SK-N-SH (cell line): ENCODE data around the gene RCBTB2. TPM values are rescaled to one million over a fixed set of nuclear protein-coding genes. Genes with fewer than 3 reads are reported as not detected.

Experiments used
- CTCF ChIA-PET: fragments of 300-600, 350-600 bp; formaldehyde crosslinking; extraction: SDS; loops from one replicate; lab custom pipeline; 2021; lab: Yijun Ruan, JAX
- POLR2A ChIA-PET: fragments of 350-600 bp; sonication (Branson Sonifier 250); formaldehyde crosslinking; extraction: SDS; loops from one replicate; lab custom pipeline; 2020; ENCODE audit warnings: antibody characterized with exemption, inconsistent platforms; lab: Yijun Ruan, JAX
- DNase-seq: peaks from one replicate; pipeline ENCODE4 v3.0.0; 2012
- H2AFZ ChIP-seq: fragments of 200-600 bp; sonication (generic); 2 replicates; pipeline ENCODE4 v1.8.1; 2016; ENCODE audit warnings: antibody characterized with exemption, mild to moderate bottlenecking, low read depth
- H3F3A ChIP-seq: fragments of 200-600 bp; sonication (generic); replicated peaks from 2 replicates; pipeline ENCODE3; 2016; ENCODE audit warnings: antibody characterized with exemption, mild to moderate bottlenecking; ENCODE audit not compliant: insufficient read depth
- H3K27ac ChIP-seq, 2 experiments: fragments of 200-500 bp in 1 of 2; fragments of 200-600 bp in 1 of 2; sonication (Bioruptor generic) in 1 of 2; sonication (generic), shearing (Covaris generic) in 1 of 2; 2 replicates each; pipeline versions ENCODE4 v1.5.1 to v1.6.1; 2014 to 2016; ENCODE audit warnings: low read depth in 2 of 2, inconsistent platforms in 1 of 2, low read length in 1 of 2, mild to moderate bottlenecking in 1 of 2, mixed read lengths in 1 of 2
- H3K27me3 ChIP-seq: fragments of 200-600 bp; sonication (generic), shearing (Covaris generic); 2 replicates; pipeline ENCODE4 v1.6.1; 2016; ENCODE audit warnings: mixed run types; ENCODE audit not compliant: insufficient read depth
- H3K36me3 ChIP-seq, 2 experiments: fragments of 200-500 bp in 1 of 2; fragments of 200-600 bp in 1 of 2; sonication (Bioruptor generic) in 1 of 2; sonication (generic) in 1 of 2; replicated peaks in 1 of 2; 2 replicates each; pipeline versions ENCODE3 to v1.5.1; 2014 to 2016; ENCODE audit warnings: low read length in 1 of 2, mild to moderate bottlenecking in 1 of 2; ENCODE audit not compliant: insufficient read depth in 2 of 2, control insufficient read depth in 1 of 2
- H3K4me1 ChIP-seq, 2 experiments: fragments of 200-500 bp in 1 of 2; fragments of 200-600 bp in 1 of 2; sonication (Bioruptor generic) in 1 of 2; sonication (generic), shearing (Covaris generic) in 1 of 2; 2 replicates each; pipeline versions ENCODE4 v1.5.1 to v1.6.1; 2014 to 2016; ENCODE audit warnings: low read depth in 1 of 2, low read length in 1 of 2, mixed run types in 1 of 2; ENCODE audit not compliant: insufficient read depth in 2 of 2, control insufficient read depth in 1 of 2
- H3K4me2 ChIP-seq: fragments of 200-600 bp; sonication (generic), shearing (Covaris generic); 2 replicates; pipeline ENCODE4 v1.6.1; 2017; ENCODE audit warnings: mixed run types
- H3K4me3 ChIP-seq, 2 experiments: fragments of 200-500 bp in 1 of 2; fragments of 200-600 bp in 1 of 2; sonication (Bioruptor generic) in 1 of 2; sonication (generic), shearing (Covaris generic) in 1 of 2; 2 replicates each; pipeline versions ENCODE4 v1.5.1 to v1.8.1; 2014 to 2016; ENCODE audit warnings: low read depth in 2 of 2, inconsistent platforms in 1 of 2, low read length in 1 of 2, mild to moderate bottlenecking in 1 of 2, mixed read lengths in 1 of 2, moderate library complexity in 1 of 2
- H3K79me2 ChIP-seq: fragments of 200-600 bp; sonication (generic); 2 replicates; pipeline ENCODE4 v1.8.1; 2017; ENCODE audit warnings: mild to moderate bottlenecking; ENCODE audit not compliant: insufficient read depth
- H3K9ac ChIP-seq: fragments of 200-600 bp; sonication (generic); 2 replicates; pipeline ENCODE4 v1.6.1; 2017; ENCODE audit warnings: mixed run types
- H3K9me2 ChIP-seq: fragments of 200-600 bp; sonication (generic); 2 replicates; pipeline ENCODE4 v1.6.1; 2017; ENCODE audit warnings: mixed run types
- H3K9me3 ChIP-seq: fragments of 200-600 bp; sonication (generic); 2 replicates; pipeline ENCODE4 v1.6.1; 2017; ENCODE audit warnings: mixed run types, mild to moderate bottlenecking, moderate library complexity
- H4K20me1 ChIP-seq: fragments of 200-600 bp; sonication (generic); 2 replicates; pipeline ENCODE4 v1.6.1; 2017; ENCODE audit warnings: mild to moderate bottlenecking, mixed run types; ENCODE audit not compliant: insufficient read depth
- CHD2 ChIP-seq: fragments of 150-350 bp; IDR thresholded peaks from 2 replicates; pipeline ENCODE4 v1.6.1; 2018; ENCODE audit warnings: low read length; ENCODE audit not compliant: partially characterized antibody
- ELF1 ChIP-seq: IDR thresholded peaks from 2 replicates; pipeline ENCODE4 v1.4.0; 2012
- FOXJ3 ChIP-seq: sonication (generic); formaldehyde crosslinking; IDR thresholded peaks from 2 replicates; pipeline ENCODE4 v1.5.1; 2020; ENCODE audit warnings: mild to moderate bottlenecking, missing genetic modification reagents
- MAX ChIP-seq: IDR thresholded peaks from 2 replicates; pipeline ENCODE4 v1.4.0; 2012; ENCODE audit warnings: low read depth
- MEF2A ChIP-seq: IDR thresholded peaks from 2 replicates; pipeline ENCODE4 v1.4.0; 2012; ENCODE audit warnings: low read depth, borderline replicate concordance
- MXI1 ChIP-seq: IDR thresholded peaks from 2 replicates; pipeline ENCODE4 v1.6.1; 2012; ENCODE audit warnings: mild to moderate bottlenecking, low read depth, low read length, improper control_type of control experiment
- NFIC ChIP-seq: IDR thresholded peaks from 2 replicates; pipeline ENCODE4 v1.4.0; 2012; ENCODE audit warnings: borderline replicate concordance
- RAD21 ChIP-seq: IDR thresholded peaks from 2 replicates; pipeline ENCODE4 v1.6.1; 2012; ENCODE audit warnings: mild to moderate bottlenecking, low read length
- RCOR1 ChIP-seq: fragments of 150-350 bp; IDR thresholded peaks from 2 replicates; pipeline ENCODE4 v1.6.1; 2017; ENCODE audit warnings: antibody characterized with exemption, low read length
- REST ChIP-seq: IDR thresholded peaks from 2 replicates; pipeline ENCODE4 v1.6.1; 2012; ENCODE audit warnings: mild to moderate bottlenecking, low read depth, low read length, moderate library complexity
- RXRA ChIP-seq: IDR thresholded peaks from 2 replicates; pipeline ENCODE4 v1.4.0; 2012; ENCODE audit warnings: low read depth, mild to moderate bottlenecking, borderline replicate concordance
- SIN3A ChIP-seq: IDR thresholded peaks from 2 replicates; pipeline ENCODE4 v1.6.1; 2012; ENCODE audit warnings: low read depth, mild to moderate bottlenecking, low read length, moderate library complexity, borderline replicate concordance
- YY1 ChIP-seq: IDR thresholded peaks from 2 replicates; pipeline ENCODE4 v1.4.0; 2012; ENCODE audit warnings: low read depth, mild to moderate bottlenecking
- WGBS: methylation state at CpG from one replicate; pipeline ENCODE4 v1.1.6; 2017; ENCODE audit warnings: low lambda C conversion rate; 5-methylcytosine and 5-hydroxymethylcytosine counted together
- polyA plus RNA-seq, 3 experiments: library from polyadenylated mRNA; depleted of rRNA; stranded (reverse); fragments of >200 nt; gene quantifications; 2 replicates each; pipeline ENCODE4 v1.2.3, GENCODE V29; 2012
- TF ChIP-seq, protein P1 (sequence below): fragments of 200-600 bp; sonication (generic); IDR thresholded peaks from 2 replicates; pipeline ENCODE4 v1.6.1; 2017; ENCODE audit warnings: antibody characterized with exemption, mild to moderate bottlenecking, moderate library complexity
- TF ChIP-seq, protein P2 (sequence below): IDR thresholded peaks from 2 replicates; pipeline ENCODE4 v1.4.0; 2012; ENCODE audit warnings: low read depth, borderline replicate concordance
- TF ChIP-seq, protein P3 (sequence below): fragments of 150-350 bp; IDR thresholded peaks from 2 replicates; pipeline ENCODE4 v1.6.1; 2017; ENCODE audit warnings: antibody characterized with exemption, low read length, low read depth, borderline replicate concordance

The RCBTB2 gene
- polyA plus RNA-seq, 1 of the 3 experiments (the other 2 are of a cell fraction) = 2.8 TPM

- peaks cover 0 to 3% of the 10 kb centered on the region in 2 experiments for H3K36me3 ChIP-seq
- H3K27ac ChIP-seq = no peak overlapping the region
- CTCF ChIA-PET = interaction anchor here (2.2 kb wide), 1 partner anchor 17 kb away, joined by 13 read pairs; no protein-coding TSS in a partner anchor
- H3K4me2 ChIP-seq = no peak overlapping the region
- no peak overlapping the region for H3K4me3 ChIP-seq
- H3F3A ChIP-seq = peaks cover 7% of the 10 kb centered on the region
- peak overlapping the region; percentile 33 for H2AFZ ChIP-seq
- no peaks in the 10 kb centered on the region for H3K9me3 ChIP-seq
- H3K4me1 ChIP-seq = peaks cover 0 to 6% of the 10 kb centered on the region in 2 experiments; a peak in 2 of 4 replicates
- H4K20me1 ChIP-seq = no peaks in the 10 kb centered on the region
- no peaks in the 10 kb centered on the region for H3K9me2 ChIP-seq
- H3K9ac ChIP-seq = no peak overlapping the region
- POLR2A ChIA-PET = no interaction called here
- 97% methylated on average over 4 of the region's 4 CpGs for WGBS
- H3K27me3 ChIP-seq = no peaks in the 10 kb centered on the region
- no peak for DNase-seq
- no peaks in the 10 kb centered on the region for H3K79me2 ChIP-seq
- no peak for TF ChIP-seq REST
- TF ChIP-seq RAD21 = no peak
- no peak for TF ChIP-seq MEF2A
- TF ChIP-seq, protein P1, sequence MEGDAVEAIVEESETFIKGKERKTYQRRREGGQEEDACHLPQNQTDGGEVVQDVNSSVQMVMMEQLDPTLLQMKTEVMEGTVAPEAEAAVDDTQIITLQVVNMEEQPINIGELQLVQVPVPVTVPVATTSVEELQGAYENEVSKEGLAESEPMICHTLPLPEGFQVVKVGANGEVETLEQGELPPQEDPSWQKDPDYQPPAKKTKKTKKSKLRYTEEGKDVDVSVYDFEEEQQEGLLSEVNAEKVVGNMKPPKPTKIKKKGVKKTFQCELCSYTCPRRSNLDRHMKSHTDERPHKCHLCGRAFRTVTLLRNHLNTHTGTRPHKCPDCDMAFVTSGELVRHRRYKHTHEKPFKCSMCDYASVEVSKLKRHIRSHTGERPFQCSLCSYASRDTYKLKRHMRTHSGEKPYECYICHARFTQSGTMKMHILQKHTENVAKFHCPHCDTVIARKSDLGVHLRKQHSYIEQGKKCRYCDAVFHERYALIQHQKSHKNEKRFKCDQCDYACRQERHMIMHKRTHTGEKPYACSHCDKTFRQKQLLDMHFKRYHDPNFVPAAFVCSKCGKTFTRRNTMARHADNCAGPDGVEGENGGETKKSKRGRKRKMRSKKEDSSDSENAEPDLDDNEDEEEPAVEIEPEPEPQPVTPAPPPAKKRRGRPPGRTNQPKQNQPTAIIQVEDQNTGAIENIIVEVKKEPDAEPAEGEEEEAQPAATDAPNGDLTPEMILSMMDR = no peak
- TF ChIP-seq MAX = no peak
- no peak for TF ChIP-seq FOXJ3 (CRISPR knock-in tag)
- no peak for TF ChIP-seq RXRA
- no peak for TF ChIP-seq MXI1
- TF ChIP-seq, protein P2, sequence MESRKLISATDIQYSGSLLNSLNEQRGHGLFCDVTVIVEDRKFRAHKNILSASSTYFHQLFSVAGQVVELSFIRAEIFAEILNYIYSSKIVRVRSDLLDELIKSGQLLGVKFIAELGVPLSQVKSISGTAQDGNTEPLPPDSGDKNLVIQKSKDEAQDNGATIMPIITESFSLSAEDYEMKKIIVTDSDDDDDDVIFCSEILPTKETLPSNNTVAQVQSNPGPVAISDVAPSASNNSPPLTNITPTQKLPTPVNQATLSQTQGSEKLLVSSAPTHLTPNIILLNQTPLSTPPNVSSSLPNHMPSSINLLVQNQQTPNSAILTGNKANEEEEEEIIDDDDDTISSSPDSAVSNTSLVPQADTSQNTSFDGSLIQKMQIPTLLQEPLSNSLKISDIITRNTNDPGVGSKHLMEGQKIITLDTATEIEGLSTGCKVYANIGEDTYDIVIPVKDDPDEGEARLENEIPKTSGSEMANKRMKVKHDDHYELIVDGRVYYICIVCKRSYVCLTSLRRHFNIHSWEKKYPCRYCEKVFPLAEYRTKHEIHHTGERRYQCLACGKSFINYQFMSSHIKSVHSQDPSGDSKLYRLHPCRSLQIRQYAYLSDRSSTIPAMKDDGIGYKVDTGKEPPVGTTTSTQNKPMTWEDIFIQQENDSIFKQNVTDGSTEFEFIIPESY = no peak
- TF ChIP-seq, protein P3, sequence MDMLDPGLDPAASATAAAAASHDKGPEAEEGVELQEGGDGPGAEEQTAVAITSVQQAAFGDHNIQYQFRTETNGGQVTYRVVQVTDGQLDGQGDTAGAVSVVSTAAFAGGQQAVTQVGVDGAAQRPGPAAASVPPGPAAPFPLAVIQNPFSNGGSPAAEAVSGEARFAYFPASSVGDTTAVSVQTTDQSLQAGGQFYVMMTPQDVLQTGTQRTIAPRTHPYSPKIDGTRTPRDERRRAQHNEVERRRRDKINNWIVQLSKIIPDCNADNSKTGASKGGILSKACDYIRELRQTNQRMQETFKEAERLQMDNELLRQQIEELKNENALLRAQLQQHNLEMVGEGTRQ = no peak
- no peak for TF ChIP-seq ELF1
- no peak for TF ChIP-seq CHD2
- no peak for TF ChIP-seq NFIC
- no peak for TF ChIP-seq RCOR1
- TF ChIP-seq YY1 = no peak
- no peak for TF ChIP-seq SIN3A
Observed at GRCh38 chr13:48562296-48563066, 29.6 kb upstream of the RCBTB2 start.
